C4-2B (cell line): ENCODE data around the gene ZNF598.

Experiments
- ZFX ChIP-seq: fragments of 450-650 bp; IDR thresholded peaks from 2 replicates; pipeline ENCODE4 v1.6.1; 2017
- TF ChIP-seq, protein P1 (sequence below): fragments of 450-650 bp; conservative IDR thresholded peaks from 2 replicates; pipeline ENCODE4 v1.5.1; 2017; ENCODE audit warnings: mild to moderate bottlenecking

DNA sequence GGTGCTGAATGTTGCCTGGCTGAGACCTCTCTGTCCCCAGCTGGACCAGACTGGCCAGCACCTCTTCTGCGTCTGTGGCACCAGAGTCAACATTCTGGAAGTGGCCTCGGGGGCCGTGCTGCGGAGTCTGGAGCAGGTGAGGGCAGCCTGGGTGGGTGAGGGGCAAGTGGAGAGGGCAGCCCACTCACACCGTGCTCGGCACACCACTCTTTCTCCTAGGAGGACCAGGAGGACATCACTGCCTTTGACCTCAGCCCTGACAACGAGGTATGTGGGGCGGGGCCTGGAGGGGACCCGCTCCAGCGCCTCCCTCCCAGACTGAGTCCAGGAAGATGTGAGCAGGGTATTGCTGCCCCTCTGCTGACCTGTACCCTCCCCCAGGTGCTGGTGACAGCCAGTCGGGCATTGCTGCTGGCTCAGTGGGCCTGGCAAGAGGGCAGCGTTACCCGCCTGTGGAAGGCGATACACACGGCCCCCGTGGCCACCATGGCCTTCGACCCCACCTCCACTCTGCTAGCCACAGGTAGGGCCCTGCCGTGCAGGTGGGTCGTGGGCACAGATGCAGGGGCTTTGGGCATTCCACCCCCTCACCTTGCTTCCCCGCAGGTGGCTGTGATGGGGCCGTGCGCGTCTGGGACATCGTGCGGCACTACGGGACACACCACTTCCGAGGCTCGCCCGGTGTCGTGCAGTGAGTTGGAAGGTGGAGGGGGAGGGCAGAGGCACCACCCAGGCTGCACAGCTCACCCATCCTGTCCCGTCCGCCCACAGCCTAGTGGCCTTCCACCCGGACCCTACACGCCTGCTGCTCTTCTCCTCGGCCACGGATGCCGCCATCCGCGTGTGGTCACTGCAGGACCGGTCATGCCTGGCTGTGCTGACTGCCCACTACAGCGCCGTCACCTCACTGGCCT, 35.2 kb downstream of the ZNF598 start:
- TF ChIP-seq, protein P1, sequence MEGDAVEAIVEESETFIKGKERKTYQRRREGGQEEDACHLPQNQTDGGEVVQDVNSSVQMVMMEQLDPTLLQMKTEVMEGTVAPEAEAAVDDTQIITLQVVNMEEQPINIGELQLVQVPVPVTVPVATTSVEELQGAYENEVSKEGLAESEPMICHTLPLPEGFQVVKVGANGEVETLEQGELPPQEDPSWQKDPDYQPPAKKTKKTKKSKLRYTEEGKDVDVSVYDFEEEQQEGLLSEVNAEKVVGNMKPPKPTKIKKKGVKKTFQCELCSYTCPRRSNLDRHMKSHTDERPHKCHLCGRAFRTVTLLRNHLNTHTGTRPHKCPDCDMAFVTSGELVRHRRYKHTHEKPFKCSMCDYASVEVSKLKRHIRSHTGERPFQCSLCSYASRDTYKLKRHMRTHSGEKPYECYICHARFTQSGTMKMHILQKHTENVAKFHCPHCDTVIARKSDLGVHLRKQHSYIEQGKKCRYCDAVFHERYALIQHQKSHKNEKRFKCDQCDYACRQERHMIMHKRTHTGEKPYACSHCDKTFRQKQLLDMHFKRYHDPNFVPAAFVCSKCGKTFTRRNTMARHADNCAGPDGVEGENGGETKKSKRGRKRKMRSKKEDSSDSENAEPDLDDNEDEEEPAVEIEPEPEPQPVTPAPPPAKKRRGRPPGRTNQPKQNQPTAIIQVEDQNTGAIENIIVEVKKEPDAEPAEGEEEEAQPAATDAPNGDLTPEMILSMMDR, result no peak
- no peak for TF ChIP-seq ZFX
